IPS DF 6.9 (cell line): ENCODE data around the gene GRK5.

Experiments used
- DNase-seq: peaks from one replicate; pipeline ENCODE4 v3.0.0-alpha.2; 2013; ENCODE audit warnings: low read depth, low spot score
- H3K27ac ChIP-seq: one replicate; pipeline ENCODE4 v1.5.1; 2013; ENCODE audit warnings: low read length, control low read depth
- H3K27me3 ChIP-seq: 2 replicates; pipeline ENCODE4 v1.6.1; 2013; ENCODE audit warnings: mild to moderate bottlenecking, low read length; ENCODE audit not compliant: control insufficient read depth, insufficient read depth
- H3K36me3 ChIP-seq: 2 replicates; pipeline ENCODE4 v1.6.1; 2013; ENCODE audit warnings: low read length; ENCODE audit not compliant: control insufficient read depth, insufficient read depth
- H3K4me1 ChIP-seq: 2 replicates; pipeline ENCODE4 v1.6.1; 2013; ENCODE audit warnings: low read length; ENCODE audit not compliant: control insufficient read depth, insufficient read depth
- H3K4me3 ChIP-seq: 2 replicates; pipeline ENCODE4 v1.5.1; 2013; ENCODE audit warnings: mild to moderate bottlenecking, low read length
- H3K9me3 ChIP-seq: 2 replicates; pipeline ENCODE4 v1.6.1; 2013; ENCODE audit warnings: low read length, inconsistent platforms; ENCODE audit not compliant: control insufficient read depth, insufficient read depth
- WGBS: extraction: QIAGEN DNeasy Blood & Tissue Kit; methylation state at CpG from one replicate; pipeline ENCODE4 v1.1.7; 2013; ENCODE audit warnings: mixed read lengths, missing lambda C conversion rate; ENCODE audit not compliant: insufficient read length, insufficient coverage; 5-methylcytosine and 5-hydroxymethylcytosine counted together

GRK5 gene

GRCh38 chr10:119248184-119248583 is 40.8 kb downstream of the GRK5 start:
- WGBS, result no CpG with 5 or more reads among the region's 3 CpGs
- Histone ChIP-seq H3K4me3 (no peak overlapping the region), H3K27me3 (no peaks in the 10 kb centered on the region), H3K27ac (no peak overlapping the region), H3K36me3 (no peaks in the 10 kb centered on the region), H3K4me1 (no peaks in the 10 kb centered on the region), H3K9me3 (no peaks in the 10 kb centered on the region)
- DNase-seq, result no peak

GRCh38 chr10:119248681-119249080 is 41.3 kb downstream of the GRK5 start:
- no peak overlapping the region for H3K4me3 ChIP-seq
- H3K9me3 ChIP-seq, result no peaks in the 10 kb centered on the region
- no peak overlapping the region for H3K27ac ChIP-seq
- no CpG with 5 or more reads among the region's 4 CpGs for WGBS
- peaks cover 1% of the 10 kb centered on the region; the same call in 1 of the 2 replicates for H3K4me1 ChIP-seq
- no peak for DNase-seq
- no peaks in the 10 kb centered on the region for H3K27me3 ChIP-seq
- no peaks in the 10 kb centered on the region for H3K36me3 ChIP-seq

- Histone ChIP-seq H3K9me3 (no peaks in the 10 kb centered on the region), H3K36me3 (no peaks in the 10 kb centered on the region), H3K27me3 (no peaks in the 10 kb centered on the region; the same call in 1 of the 2 replicates), H3K4me3 (no peak overlapping the region), H3K27ac (no peak overlapping the region), H3K4me1 (peaks cover 1% of the 10 kb centered on the region; the same call in 1 of the 2 replicates)
- no CpG with 5 or more reads among the region's 10 CpGs for WGBS
- no peak for DNase-seq
Observed at GRCh38 chr10:119250641-119251314, 43.4 kb downstream of the GRK5 start.

GRCh38 chr10:119251315-119251708 is 43.9 kb downstream of the GRK5 start:
- WGBS, result no CpG with 5 or more reads among the region's 7 CpGs
- Histone ChIP-seq H3K4me1 (peaks cover 1% of the 10 kb centered on the region; the same call in 1 of the 2 replicates), H3K27me3 (no peaks in the 10 kb centered on the region; the same call in 1 of the 2 replicates), H3K9me3 (no peaks in the 10 kb centered on the region), H3K4me3 (no peak overlapping the region), H3K27ac (no peak overlapping the region), H3K36me3 (no peaks in the 10 kb centered on the region)
- no peak for DNase-seq

GRCh38 chr10:119252051-119252465 is 44.7 kb downstream of the GRK5 start:
- H3K4me3 ChIP-seq, result no peak overlapping the region
- H3K4me1 ChIP-seq, result peaks cover 1% of the 10 kb centered on the region; the same call in 1 of the 2 replicates
- no peak for DNase-seq
- H3K27ac ChIP-seq, result no peak overlapping the region
- H3K36me3 ChIP-seq, result no peaks in the 10 kb centered on the region
- WGBS, result no CpG with 5 or more reads among the region's 8 CpGs
- no peaks in the 10 kb centered on the region for H3K9me3 ChIP-seq
- H3K27me3 ChIP-seq, result no peaks in the 10 kb centered on the region; the same call in 1 of the 2 replicates

- no peak overlapping the region for H3K27ac ChIP-seq
- WGBS, result no CpG with 5 or more reads among the region's 10 CpGs
- no peaks in the 10 kb centered on the region; the same call in 1 of the 2 replicates for H3K27me3 ChIP-seq
- peaks cover 1% of the 10 kb centered on the region; the same call in 1 of the 2 replicates for H3K4me1 ChIP-seq
- H3K9me3 ChIP-seq, result no peaks in the 10 kb centered on the region
- H3K36me3 ChIP-seq, result no peaks in the 10 kb centered on the region
- DNase-seq, result no peak
- H3K4me3 ChIP-seq, result no peak overlapping the region
Observed at GRCh38 chr10:119252470-119253151, 45.2 kb downstream of the GRK5 start.

GRCh38 chr10:119253433-119254174 is 46.2 kb downstream of the GRK5 start:
- H3K9me3 ChIP-seq, result no peaks in the 10 kb centered on the region
- H3K36me3 ChIP-seq, result no peaks in the 10 kb centered on the region
- H3K27me3 ChIP-seq, result no peaks in the 10 kb centered on the region; the same call in 1 of the 2 replicates
- no peak for DNase-seq
- H3K27ac ChIP-seq, result no peak overlapping the region
- no CpG with 5 or more reads among the region's 16 CpGs for WGBS
- H3K4me1 ChIP-seq, result peaks cover 1% of the 10 kb centered on the region; the same call in 1 of the 2 replicates
- H3K4me3 ChIP-seq, result no peak overlapping the region

GRCh38 chr10:119254335-119254734 is 47.0 kb downstream of the GRK5 start:
- peaks cover 1% of the 10 kb centered on the region; the same call in 1 of the 2 replicates for H3K4me1 ChIP-seq
- H3K27me3 ChIP-seq, result no peaks in the 10 kb centered on the region; the same call in 1 of the 2 replicates
- no CpG with 5 or more reads among the region's 3 CpGs for WGBS
- no peak overlapping the region for H3K4me3 ChIP-seq
- no peak for DNase-seq
- H3K9me3 ChIP-seq, result no peaks in the 10 kb centered on the region
- no peak overlapping the region for H3K27ac ChIP-seq
- H3K36me3 ChIP-seq, result no peaks in the 10 kb centered on the region

GRCh38 chr10:119256030-119256429 is 48.7 kb downstream of the GRK5 start:
- no peaks in the 10 kb centered on the region for H3K36me3 ChIP-seq
- no peaks in the 10 kb centered on the region; the same call in 1 of the 2 replicates for H3K27me3 ChIP-seq
- no peak overlapping the region for H3K27ac ChIP-seq
- DNase-seq, result no peak
- H3K9me3 ChIP-seq, result no peaks in the 10 kb centered on the region
- WGBS, result no CpG with 5 or more reads among the region's 8 CpGs
- H3K4me3 ChIP-seq, result no peak overlapping the region
- H3K4me1 ChIP-seq, result peaks cover 1% of the 10 kb centered on the region; the same call in 1 of the 2 replicates

GRCh38 chr10:119256897-119257296 is 49.5 kb downstream of the GRK5 start:
- DNase-seq, result no peak
- no peaks in the 10 kb centered on the region; the same call in 1 of the 2 replicates for H3K27me3 ChIP-seq
- WGBS, result no CpG with 5 or more reads among the region's 5 CpGs
- peaks cover 1% of the 10 kb centered on the region; the same call in 1 of the 2 replicates for H3K4me1 ChIP-seq
- no peaks in the 10 kb centered on the region for H3K9me3 ChIP-seq
- no peak overlapping the region for H3K4me3 ChIP-seq
- no peaks in the 10 kb centered on the region for H3K36me3 ChIP-seq
- H3K27ac ChIP-seq, result no peak overlapping the region
